Gastroesophageal sphincter (tissue), 4 donors: ENCODE measurements around the gene UPF3A. TPM values are rescaled to one million over a fixed set of nuclear protein-coding genes. Genes with fewer than 3 reads are reported as not detected.

Experiments used
- small RNA-seq, 4 donors: library from RNA; depleted of rRNA; stranded (forward); fragments of <200 nt; gene quantifications; one replicate each; pipeline ENCODE3, GENCODE V24; 2016
- total RNA-seq, 4 donors: library from RNA; depleted of rRNA; stranded (reverse); fragments of >200 nt; gene quantifications; one replicate each; pipeline ENCODE4 v1.1.0, GENCODE V29; 2016

The UPF3A gene
- total RNA-seq, 4 donors from 2014 or later: 31.0 to 40.0 (median 37.9) TPM

Small RNAs within 50 kb of the gene (small RNA-seq; reads per million reads assigned to genes)
- gene MIR4502 (0 reads per million in 4 donors), gene MIR548AR (0 reads per million in 4 donors)

Other genes with a start within 250 kb of the UPF3A start
- 10 to 100 TPM; 25.0 to 43.1 (median 30.2) TPM for gene RASA3, start 149.0 kb upstream of the UPF3A start, total RNA-seq
- not detected for gene CFAP97D2, start 102.3 kb upstream of the UPF3A start, total RNA-seq
- 10 to 100 TPM; 40.1 to 53.1 (median 47.4) TPM for gene CDC16, start 46.7 kb upstream of the UPF3A start, total RNA-seq
- gene CHAMP1, start 32.9 kb downstream of the UPF3A start, total RNA-seq: 10 to 100 TPM in 2 of 4 donors, 1 to 10 TPM in 2; 7.5 to 15.3 (median 10.9) TPM